Parathyroid adenoma (tissue), 2 donors: ENCODE results near the gene NPB.

Source experiments
- H2AFZ ChIP-seq: fragments of 300-600 bp; sonication (generic); one replicate; pipeline ENCODE4 v1.7.0; 2017; ENCODE audit warnings: antibody characterized with exemption, mild to moderate bottlenecking
- H3K27ac ChIP-seq: fragments of 300-600 bp; sonication (generic); one replicate; pipeline ENCODE4 v1.7.0; 2017
- H3K27me3 ChIP-seq: fragments of 300-600 bp; sonication (generic); one replicate; pipeline ENCODE4 v1.7.0; 2017; ENCODE audit warnings: low read length; ENCODE audit not compliant: control insufficient read depth, insufficient read depth
- H3K36me3 ChIP-seq: fragments of 300-600 bp; sonication (generic); one replicate; pipeline ENCODE4 v1.7.0; 2017; ENCODE audit warnings: low read length; ENCODE audit not compliant: control insufficient read depth, insufficient read depth
- H3K4me1 ChIP-seq: fragments of 300-600 bp; sonication (generic); one replicate; pipeline ENCODE4 v1.7.0; 2017; ENCODE audit warnings: control low read depth
- H3K4me2 ChIP-seq: fragments of 300-600 bp; sonication (generic); one replicate; pipeline ENCODE4 v1.7.0; 2017; ENCODE audit warnings: low read length
- H3K4me3 ChIP-seq: fragments of 300-600 bp; sonication (generic); one replicate; pipeline ENCODE4 v1.7.0; 2017; ENCODE audit warnings: low read depth, low read length
- H3K79me2 ChIP-seq: fragments of 300-600 bp; sonication (generic); one replicate; pipeline ENCODE4 v1.7.0; 2017; ENCODE audit warnings: control low read depth
- H3K9ac ChIP-seq: fragments of 300-600 bp; sonication (generic); one replicate; pipeline ENCODE4 v1.7.0; 2017; ENCODE audit warnings: mild to moderate bottlenecking
- H3K9me3 ChIP-seq: fragments of 300-600 bp; sonication (generic); one replicate; pipeline ENCODE4 v1.7.0; 2017; ENCODE audit warnings: low read length; ENCODE audit not compliant: control insufficient read depth
- TF ChIP-seq, protein P1 (sequence below): fragments of 300-600 bp; sonication (generic); IDR thresholded peaks from one replicate; pipeline ENCODE4 v1.7.0; 2017; ENCODE audit warnings: antibody characterized with exemption, mild to moderate bottlenecking
- donor health status: primary hyperparathyroidism.

Gene NPB

GRCh38 chr17:81905424-81905875 lies 3.4 kb downstream of the NPB start:
- Histone ChIP-seq H2AFZ (no peak overlapping the region), H3K27me3 (no peaks in the 10 kb centered on the region), H3K4me2 (no peak overlapping the region), H3K27ac (no peak overlapping the region), H3K9me3 (no peaks in the 10 kb centered on the region), H3K36me3 (no peaks in the 10 kb centered on the region), H3K4me3 (no peak overlapping the region), H3K4me1 (peaks cover 4% of the 10 kb centered on the region), H3K79me2 (no peaks in the 10 kb centered on the region), H3K9ac (no peak overlapping the region)
- TF ChIP-seq, protein P1, sequence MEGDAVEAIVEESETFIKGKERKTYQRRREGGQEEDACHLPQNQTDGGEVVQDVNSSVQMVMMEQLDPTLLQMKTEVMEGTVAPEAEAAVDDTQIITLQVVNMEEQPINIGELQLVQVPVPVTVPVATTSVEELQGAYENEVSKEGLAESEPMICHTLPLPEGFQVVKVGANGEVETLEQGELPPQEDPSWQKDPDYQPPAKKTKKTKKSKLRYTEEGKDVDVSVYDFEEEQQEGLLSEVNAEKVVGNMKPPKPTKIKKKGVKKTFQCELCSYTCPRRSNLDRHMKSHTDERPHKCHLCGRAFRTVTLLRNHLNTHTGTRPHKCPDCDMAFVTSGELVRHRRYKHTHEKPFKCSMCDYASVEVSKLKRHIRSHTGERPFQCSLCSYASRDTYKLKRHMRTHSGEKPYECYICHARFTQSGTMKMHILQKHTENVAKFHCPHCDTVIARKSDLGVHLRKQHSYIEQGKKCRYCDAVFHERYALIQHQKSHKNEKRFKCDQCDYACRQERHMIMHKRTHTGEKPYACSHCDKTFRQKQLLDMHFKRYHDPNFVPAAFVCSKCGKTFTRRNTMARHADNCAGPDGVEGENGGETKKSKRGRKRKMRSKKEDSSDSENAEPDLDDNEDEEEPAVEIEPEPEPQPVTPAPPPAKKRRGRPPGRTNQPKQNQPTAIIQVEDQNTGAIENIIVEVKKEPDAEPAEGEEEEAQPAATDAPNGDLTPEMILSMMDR = no peak

DNA sequence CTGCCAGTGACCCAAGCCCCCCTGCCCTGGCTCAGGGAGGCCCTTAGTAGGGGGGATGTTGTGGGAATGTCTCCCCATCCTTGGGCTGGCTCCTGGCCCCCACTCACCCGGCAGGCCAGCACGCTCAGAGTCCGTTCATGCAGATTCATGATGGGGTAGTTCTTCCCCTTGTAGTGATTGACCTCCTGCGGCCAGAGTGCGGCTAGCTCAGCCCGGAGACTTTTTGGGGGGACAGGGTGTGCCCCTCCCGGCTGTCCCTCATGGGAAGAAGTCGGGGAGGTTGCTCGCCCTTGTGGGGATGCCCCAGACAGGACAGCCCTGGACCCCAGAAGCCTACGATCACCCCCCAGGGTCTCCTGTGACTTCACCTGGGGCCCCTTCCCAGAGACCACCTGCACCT lies 4.0 kb downstream of the NPB start:
- no peaks in the 10 kb centered on the region for H3K79me2 ChIP-seq
- H3K27ac ChIP-seq = no peak overlapping the region
- no peaks in the 10 kb centered on the region for H3K36me3 ChIP-seq
- no peak overlapping the region for H3K9ac ChIP-seq
- no peaks in the 10 kb centered on the region for H3K27me3 ChIP-seq
- H2AFZ ChIP-seq = no peak overlapping the region
- no peaks in the 10 kb centered on the region for H3K9me3 ChIP-seq
- TF ChIP-seq, protein P1 = no peak
- no peak overlapping the region for H3K4me3 ChIP-seq
- H3K4me2 ChIP-seq = no peak overlapping the region
- H3K4me1 ChIP-seq = peaks cover 4% of the 10 kb centered on the region

GRCh38 chr17:81906476-81907218 lies 4.6 kb downstream of the NPB start:
- Histone ChIP-seq H3K4me1 (peaks cover 4% of the 10 kb centered on the region), H3K27me3 (no peaks in the 10 kb centered on the region), H3K4me2 (no peak overlapping the region), H3K27ac (no peak overlapping the region), H3K36me3 (no peaks in the 10 kb centered on the region), H3K4me3 (no peak overlapping the region), H3K9me3 (no peaks in the 10 kb centered on the region), H2AFZ (no peak overlapping the region), H3K9ac (no peak overlapping the region), H3K79me2 (no peaks in the 10 kb centered on the region)
- TF ChIP-seq, protein P1 = no peak

GRCh38 chr17:81907219-81908145 lies 5.4 kb downstream of the NPB start:
- no peaks in the 10 kb centered on the region for H3K9me3 ChIP-seq
- no peak overlapping the region for H3K27ac ChIP-seq
- TF ChIP-seq, protein P1 = no peak
- H3K4me2 ChIP-seq = no peak overlapping the region
- no peak overlapping the region for H3K4me3 ChIP-seq
- H3K27me3 ChIP-seq = no peaks in the 10 kb centered on the region
- H2AFZ ChIP-seq = no peak overlapping the region
- peaks cover 4% of the 10 kb centered on the region for H3K4me1 ChIP-seq
- no peaks in the 10 kb centered on the region for H3K79me2 ChIP-seq
- H3K9ac ChIP-seq = no peak overlapping the region
- H3K36me3 ChIP-seq = no peaks in the 10 kb centered on the region
